Liver (tissue), 9 donors: ENCODE data around the gene FOXRED2. TPM values are rescaled to one million over a fixed set of nuclear protein-coding genes. Genes with fewer than 3 reads are reported as not detected.

Source experiments
- DNase-seq: peaks from one replicate; pipeline ENCODE4 v3.0.0-alpha.2; 2017; ENCODE audit warnings: low spot score
- H3K27ac ChIP-seq, 2 donors: one replicate each; pipeline ENCODE4 v1.7.0; 2013; ENCODE audit warnings: inconsistent platforms in 2 of 2, low read length in 2 of 2, control low read depth in 1 of 2, low read depth in 1 of 2, mild to moderate bottlenecking in 1 of 2
- H3K27me3 ChIP-seq, 4 donors: one replicate each; pipeline versions ENCODE4 v1.6.1 to v1.7.0; 2013; ENCODE audit warnings: low read length in 3 of 4, inconsistent platforms in 1 of 4, mild to moderate bottlenecking in 1 of 4, moderate library complexity in 1 of 4; ENCODE audit not compliant: control insufficient read depth in 4 of 4, insufficient read depth in 4 of 4
- H3K36me3 ChIP-seq, 4 donors: one replicate each; pipeline versions ENCODE4 v1.6.1 to v1.7.0; 2013; ENCODE audit warnings: low read length in 3 of 4, mild to moderate bottlenecking in 3 of 4, low read depth in 1 of 4, moderate library complexity in 1 of 4; ENCODE audit not compliant: control insufficient read depth in 4 of 4, insufficient read depth in 3 of 4
- H3K4me1 ChIP-seq, 4 donors: one replicate each; pipeline versions ENCODE4 v1.6.1 to v1.7.0; 2013; ENCODE audit warnings: low read length in 3 of 4, mild to moderate bottlenecking in 3 of 4, moderate library complexity in 1 of 4; ENCODE audit not compliant: control insufficient read depth in 4 of 4, insufficient read depth in 4 of 4
- H3K4me3 ChIP-seq, 3 donors: one replicate each; pipeline versions ENCODE4 v1.6.1 to v1.7.0; 2013; ENCODE audit warnings: low read length in 3 of 3, control low read depth in 1 of 3, low read depth in 1 of 3, mild to moderate bottlenecking in 1 of 3
- H3K9ac ChIP-seq, 2 donors: one replicate each; pipeline ENCODE4 v1.7.0; 2013; ENCODE audit warnings: low read length in 2 of 2, mild to moderate bottlenecking in 2 of 2, moderate library complexity in 2 of 2, control low read depth in 1 of 2, low read depth in 1 of 2
- H3K9me3 ChIP-seq, 4 donors: one replicate each; pipeline versions ENCODE4 v1.6.1 to v1.7.0; 2013; ENCODE audit warnings: low read length in 3 of 4; ENCODE audit not compliant: control insufficient read depth in 4 of 4
- ATF3 ChIP-seq: IDR thresholded peaks from 2 replicates; pipeline ENCODE4 v1.6.1; 2016; ENCODE audit warnings: antibody characterized with exemption
- EGR1 ChIP-seq, 2 donors: IDR thresholded peaks; 2 replicates each; pipeline ENCODE4 v1.6.1; 2016 to 2018; ENCODE audit warnings: antibody characterized with exemption in 2 of 2, low read depth in 2 of 2
- FOXA1 ChIP-seq: IDR thresholded peaks from 2 replicates; pipeline ENCODE4 v1.6.1; 2016; ENCODE audit warnings: antibody characterized with exemption
- FOXA2 ChIP-seq: IDR thresholded peaks from 2 replicates; pipeline ENCODE4 v1.6.1; 2016; ENCODE audit warnings: antibody characterized with exemption
- GABPA ChIP-seq, 2 donors: IDR thresholded peaks in 1 of 2; conservative IDR thresholded peaks in 1 of 2; 2 replicates each; pipeline ENCODE4 v1.6.1; 2016; ENCODE audit warnings: antibody characterized with exemption in 2 of 2, mild to moderate bottlenecking in 1 of 2, moderate library complexity in 1 of 2
- HNF4A ChIP-seq, 2 donors: conservative IDR thresholded peaks; 2 replicates each; pipeline ENCODE4 v1.6.1; 2016; ENCODE audit warnings: antibody characterized with exemption in 2 of 2, mild to moderate bottlenecking in 2 of 2
- HNF4G ChIP-seq: IDR thresholded peaks from 2 replicates; pipeline ENCODE4 v1.6.1; 2016; ENCODE audit warnings: antibody characterized with exemption
- JUND ChIP-seq, 2 donors: IDR thresholded peaks; 2 replicates each; pipeline ENCODE4 v1.6.1; 2016; ENCODE audit warnings: antibody characterized with exemption in 2 of 2
- NR2F2 ChIP-seq: IDR thresholded peaks from 2 replicates; pipeline ENCODE4 v1.6.1; 2016; ENCODE audit warnings: antibody characterized with exemption
- RAD21 ChIP-seq, 2 donors: IDR thresholded peaks; 2 replicates each; pipeline ENCODE4 v1.6.1; 2016; ENCODE audit warnings: antibody characterized with exemption in 2 of 2, mild to moderate bottlenecking in 2 of 2
- RXRA ChIP-seq, 2 donors: IDR thresholded peaks; 2 replicates each; pipeline ENCODE4 v1.6.1; 2017 to 2018; ENCODE audit warnings: antibody characterized with exemption in 2 of 2, mild to moderate bottlenecking in 1 of 2
- SP1 ChIP-seq: IDR thresholded peaks from 2 replicates; pipeline ENCODE4 v1.6.1; 2018; ENCODE audit warnings: antibody characterized with exemption, mild to moderate bottlenecking
- TAF1 ChIP-seq: conservative IDR thresholded peaks from 2 replicates; pipeline ENCODE4 v1.6.1; 2016; ENCODE audit warnings: antibody characterized with exemption, mild to moderate bottlenecking
- YY1 ChIP-seq: IDR thresholded peaks from 2 replicates; pipeline ENCODE4 v1.6.1; 2016; ENCODE audit warnings: antibody characterized with exemption, mild to moderate bottlenecking
- ZBTB33 ChIP-seq: IDR thresholded peaks from 2 replicates; pipeline ENCODE4 v1.6.1; 2016; ENCODE audit warnings: antibody characterized with exemption
- WGBS: extraction: QIAGEN DNeasy Blood & Tissue Kit; methylation state at CpG from one replicate; pipeline ENCODE4 v1.1.7; 2013; 5-methylcytosine and 5-hydroxymethylcytosine counted together
- polyA plus RNA-seq, 2 donors: library from polyadenylated mRNA; stranded (reverse) in 1 of 2; unstranded in 1 of 2; fragments of 200-250 nt in 1 of 2; fragments of >200 nt in 1 of 2; fragmentation: Nextera tagmentation in 1 of 2; extraction: Ambion mirVana in 1 of 2; gene quantifications; one replicate each; pipeline versions ENCODE4 v1.2.1 to v1.2.3, GENCODE V29; 2013 to 2015
- total RNA-seq, 2 donors: library from RNA; depleted of rRNA; stranded (reverse); fragments of >200 nt; gene quantifications; one replicate each; pipeline ENCODE4 v1.2.3, GENCODE V29; 2014
- TF ChIP-seq, protein P1 (sequence below): IDR thresholded peaks from 2 replicates; pipeline ENCODE4 v1.6.1; 2016; ENCODE audit warnings: antibody characterized with exemption
- TF ChIP-seq, protein P2 (sequence below): fragments of 150-350 bp; IDR thresholded peaks from 2 replicates; pipeline ENCODE4 v1.5.1; 2017; ENCODE audit warnings: improper control_type of control experiment, low read depth, low read length; ENCODE audit not compliant: missing input control
- TF ChIP-seq, protein P3 (sequence below): IDR thresholded peaks from 2 replicates; pipeline ENCODE4 v1.6.1; 2016; ENCODE audit warnings: antibody characterized with exemption, mild to moderate bottlenecking
- donor health status: healthy.
- donor health status: healthy.
- donor health status: healthy.
- donor health status: healthy.
- donor health status: healthy.

Gene FOXRED2
- total and polyA plus RNA-seq, 4 donors, result 5.1 to 15.0 (median 7.3) TPM

- H3K4me3 ChIP-seq, result peak within 1 kb of the TSS; percentile 75 to 96 (median 95)
- peak within 1 kb of the TSS; percentile 87 to 95 for H3K27ac ChIP-seq
- peak within 1 kb of the TSS; percentile 90 to 93 for H3K9ac ChIP-seq
- TF ChIP-seq HNF4A (conservative IDR thresholded peaks at IDR 0.05) (peak in 1 of 2 donors; percentile 62), TAF1 (peak; percentile 90), HNF4G (no peak), FOXA2 (no peak), RAD21 (IDR thresholded peaks at IDR 0.05) (peak in 1 of 2 donors; percentile 33), NR2F2 (peak; percentile 84), EGR1 (IDR thresholded peaks at IDR 0.05; ENCODE audit: low read depth in 2 of 2) (peak; percentile 81 to 87), ZBTB33 (peak; percentile 97), JUND (IDR thresholded peaks at IDR 0.05) (peak in 1 of 2 donors; percentile 20), RXRA (IDR thresholded peaks at IDR 0.05) (peak; percentile 78 to 82), SP1 (peak; percentile 86), YY1 (peak; percentile 95), GABPA (IDR thresholded peaks at IDR 0.05 in 1 of 2, conservative IDR thresholded peaks at IDR 0.05 in 1 of 2) (peak; percentile 78 to 99), FOXA1 (peak; percentile 24), ATF3 (no peak)
- TF ChIP-seq, protein P1, sequence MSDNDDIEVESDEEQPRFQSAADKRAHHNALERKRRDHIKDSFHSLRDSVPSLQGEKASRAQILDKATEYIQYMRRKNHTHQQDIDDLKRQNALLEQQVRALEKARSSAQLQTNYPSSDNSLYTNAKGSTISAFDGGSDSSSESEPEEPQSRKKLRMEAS, result peak; percentile 98
- TF ChIP-seq, protein P2, sequence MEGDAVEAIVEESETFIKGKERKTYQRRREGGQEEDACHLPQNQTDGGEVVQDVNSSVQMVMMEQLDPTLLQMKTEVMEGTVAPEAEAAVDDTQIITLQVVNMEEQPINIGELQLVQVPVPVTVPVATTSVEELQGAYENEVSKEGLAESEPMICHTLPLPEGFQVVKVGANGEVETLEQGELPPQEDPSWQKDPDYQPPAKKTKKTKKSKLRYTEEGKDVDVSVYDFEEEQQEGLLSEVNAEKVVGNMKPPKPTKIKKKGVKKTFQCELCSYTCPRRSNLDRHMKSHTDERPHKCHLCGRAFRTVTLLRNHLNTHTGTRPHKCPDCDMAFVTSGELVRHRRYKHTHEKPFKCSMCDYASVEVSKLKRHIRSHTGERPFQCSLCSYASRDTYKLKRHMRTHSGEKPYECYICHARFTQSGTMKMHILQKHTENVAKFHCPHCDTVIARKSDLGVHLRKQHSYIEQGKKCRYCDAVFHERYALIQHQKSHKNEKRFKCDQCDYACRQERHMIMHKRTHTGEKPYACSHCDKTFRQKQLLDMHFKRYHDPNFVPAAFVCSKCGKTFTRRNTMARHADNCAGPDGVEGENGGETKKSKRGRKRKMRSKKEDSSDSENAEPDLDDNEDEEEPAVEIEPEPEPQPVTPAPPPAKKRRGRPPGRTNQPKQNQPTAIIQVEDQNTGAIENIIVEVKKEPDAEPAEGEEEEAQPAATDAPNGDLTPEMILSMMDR, result no peak
- TF ChIP-seq, protein P3, sequence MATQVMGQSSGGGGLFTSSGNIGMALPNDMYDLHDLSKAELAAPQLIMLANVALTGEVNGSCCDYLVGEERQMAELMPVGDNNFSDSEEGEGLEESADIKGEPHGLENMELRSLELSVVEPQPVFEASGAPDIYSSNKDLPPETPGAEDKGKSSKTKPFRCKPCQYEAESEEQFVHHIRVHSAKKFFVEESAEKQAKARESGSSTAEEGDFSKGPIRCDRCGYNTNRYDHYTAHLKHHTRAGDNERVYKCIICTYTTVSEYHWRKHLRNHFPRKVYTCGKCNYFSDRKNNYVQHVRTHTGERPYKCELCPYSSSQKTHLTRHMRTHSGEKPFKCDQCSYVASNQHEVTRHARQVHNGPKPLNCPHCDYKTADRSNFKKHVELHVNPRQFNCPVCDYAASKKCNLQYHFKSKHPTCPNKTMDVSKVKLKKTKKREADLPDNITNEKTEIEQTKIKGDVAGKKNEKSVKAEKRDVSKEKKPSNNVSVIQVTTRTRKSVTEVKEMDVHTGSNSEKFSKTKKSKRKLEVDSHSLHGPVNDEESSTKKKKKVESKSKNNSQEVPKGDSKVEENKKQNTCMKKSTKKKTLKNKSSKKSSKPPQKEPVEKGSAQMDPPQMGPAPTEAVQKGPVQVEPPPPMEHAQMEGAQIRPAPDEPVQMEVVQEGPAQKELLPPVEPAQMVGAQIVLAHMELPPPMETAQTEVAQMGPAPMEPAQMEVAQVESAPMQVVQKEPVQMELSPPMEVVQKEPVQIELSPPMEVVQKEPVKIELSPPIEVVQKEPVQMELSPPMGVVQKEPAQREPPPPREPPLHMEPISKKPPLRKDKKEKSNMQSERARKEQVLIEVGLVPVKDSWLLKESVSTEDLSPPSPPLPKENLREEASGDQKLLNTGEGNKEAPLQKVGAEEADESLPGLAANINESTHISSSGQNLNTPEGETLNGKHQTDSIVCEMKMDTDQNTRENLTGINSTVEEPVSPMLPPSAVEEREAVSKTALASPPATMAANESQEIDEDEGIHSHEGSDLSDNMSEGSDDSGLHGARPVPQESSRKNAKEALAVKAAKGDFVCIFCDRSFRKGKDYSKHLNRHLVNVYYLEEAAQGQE, result peak; percentile 21
- WGBS, result under 1% methylated on average over 82 of the region's 82 CpGs
- peak; percentile 98 for DNase-seq
- H3K36me3 ChIP-seq, result peaks cover 8 to 24% (median 16%) of the 10 kb centered on the region in 4 donors
- H3K9me3 ChIP-seq, result no peaks in the 10 kb centered on the region
- peaks cover 2 to 14% (median 10%) of the 10 kb centered on the region in 4 donors for H3K4me1 ChIP-seq
- H3K27me3 ChIP-seq, result no peaks in the 10 kb centered on the region
Measured at GRCh38 chr22:36528795-36529751, 22.2 kb upstream of the FOXRED2 start, which contains the start of gene EIF3D. TSS of gene EIF3D (minus strand) at chr22:36529166. CDS start at chr22:36526121, 3,045 bp downstream.
